GM21381 (cell line): ENCODE results near the gene NDUFS3.
"Not testable (repeated sequence)": the region's sequence is repeated elsewhere in the genome, so short reads cannot be mapped to it uniquely, and the experiment has no call there.

ENCODE experiments used
- ATAC-seq: cut with Tn5 transposase; IDR thresholded peaks from one replicate; pipeline ENCODE4 v1.9.1; 2021; ENCODE audit warnings: mild to moderate bottlenecking, moderate library complexity; ENCODE audit not compliant: unreplicated experiment

The NDUFS3 gene

GRCh38 chr11:47558695-47559094 is 20.2 kb upstream of the NDUFS3 start:
- no peak for ATAC-seq

GRCh38 chr11:47560426-47560825 is 18.4 kb upstream of the NDUFS3 start:
- ATAC-seq: no peak

GRCh38 chr11:47562393-47562792 is 16.5 kb upstream of the NDUFS3 start:
- not testable (repeated sequence) for ATAC-seq

GRCh38 chr11:47564366-47564765 is 14.5 kb upstream of the NDUFS3 start:
- ATAC-seq: not testable (repeated sequence)

- peak; percentile 3 for ATAC-seq
These were observed 13.9 kb upstream of the NDUFS3 start for GRCh38 chr11:47564933-47565339.

- ATAC-seq: peak; percentile 77
These were observed 13.3 kb upstream of the NDUFS3 start, which contains the start of gene PTPMT1 for GRCh38 chr11:47565340-47566148. Gene PTPMT1, plus strand, starts transcription at chr11:47565599. Its CDS starts 24 bp downstream, at chr11:47565623.

- peak; percentile 7 for ATAC-seq
These were observed 12.7 kb upstream of the NDUFS3 start for GRCh38 chr11:47566149-47566698.

GRCh38 chr11:47569646-47570045 is 9.2 kb upstream of the NDUFS3 start:
- ATAC-seq: no peak

- ATAC-seq: no peak
These were observed 8.1 kb upstream of the NDUFS3 start for GRCh38 chr11:47570651-47571356.

GRCh38 chr11:47571357-47571729 is 7.5 kb upstream of the NDUFS3 start:
- no peak for ATAC-seq

GRCh38 chr11:47571895-47572294 is 7.0 kb upstream of the NDUFS3 start:
- ATAC-seq: no peak

GRCh38 chr11:47572715-47573255 is 6.1 kb upstream of the NDUFS3 start:
- ATAC-seq: no peak

- ATAC-seq: no peak
These were observed 5.6 kb upstream of the NDUFS3 start for GRCh38 chr11:47573321-47573720.

GRCh38 chr11:47577460-47578041 is 1.3 kb upstream of the NDUFS3 start:
- no peak for ATAC-seq

GRCh38 chr11:47583844-47584243 is 5.0 kb downstream of the NDUFS3 start:
- no peak for ATAC-seq

GRCh38 chr11:47586098-47586855 is 7.4 kb downstream of the NDUFS3 start, which contains the start of gene FAM180B:
Gene FAM180B, plus strand, starts transcription at chr11:47586678. Its CDS starts 91 bp downstream, at chr11:47586769.
- no peak for ATAC-seq

- ATAC-seq: no peak
These were observed 8.3 kb downstream of the NDUFS3 start for GRCh38 chr11:47587039-47587716.

- no peak for ATAC-seq
These were observed 9.0 kb downstream of the NDUFS3 start for GRCh38 chr11:47587723-47588326.

GRCh38 chr11:47589118-47589517 is 10.2 kb downstream of the NDUFS3 start:
- ATAC-seq: no peak
